ENCODE results near the gene TMEM17.

TMEM17 gene

GRCh38 chr2:62458671-62459081 is 47.3 kb downstream of the TMEM17 start:
- ATAC-seq: no peak
- TF ChIP-seq OSR1 (CRISPR knock-in tag; IDR thresholded peaks at IDR 0.05) (no peak), POU6F1 (CRISPR knock-in tag; IDR thresholded peaks at IDR 0.05; ENCODE audit: borderline replicate concordance, low read depth) (no peak), PPARA (CRISPR knock-in tag; IDR thresholded peaks at IDR 0.05; ENCODE audit: borderline replicate concordance) (no peak), ZC3H10 (CRISPR knock-in tag; IDR thresholded peaks at IDR 0.05) (no peak), CSDC2 (CRISPR knock-in tag; IDR thresholded peaks at IDR 0.05) (no peak), ZFP3 (CRISPR knock-in tag; IDR thresholded peaks at IDR 0.05) (no peak), TCF4 (CRISPR knock-in tag; IDR thresholded peaks at IDR 0.05; ENCODE audit: borderline replicate concordance) (no peak), ZNF565 (CRISPR knock-in tag; conservative IDR thresholded peaks at IDR 0.05; ENCODE audit: low read depth) (no peak), ARNTL (CRISPR knock-in tag; IDR thresholded peaks at IDR 0.05; ENCODE audit: borderline replicate concordance, low read depth) (no peak), ZNF8 (CRISPR knock-in tag; IDR thresholded peaks at IDR 0.05) (no peak), GLIS3 (CRISPR knock-in tag; IDR thresholded peaks at IDR 0.05) (no peak), BACH2 (CRISPR knock-in tag; IDR thresholded peaks at IDR 0.05; ENCODE audit: borderline replicate concordance) (no peak)

- ATAC-seq: no peak
- TF ChIP-seq POU6F1 (CRISPR knock-in tag; IDR thresholded peaks at IDR 0.05; ENCODE audit: borderline replicate concordance, low read depth) (no peak), ARNTL (CRISPR knock-in tag; IDR thresholded peaks at IDR 0.05; ENCODE audit: borderline replicate concordance, low read depth) (no peak), ZFP3 (CRISPR knock-in tag; IDR thresholded peaks at IDR 0.05) (no peak), CSRNP3 (CRISPR knock-in tag; IDR thresholded peaks at IDR 0.05) (no peak), ZNF8 (CRISPR knock-in tag; IDR thresholded peaks at IDR 0.05) (no peak), GLIS3 (CRISPR knock-in tag; IDR thresholded peaks at IDR 0.05) (no peak), TCF4 (CRISPR knock-in tag; IDR thresholded peaks at IDR 0.05; ENCODE audit: borderline replicate concordance) (no peak), PPARA (CRISPR knock-in tag; IDR thresholded peaks at IDR 0.05; ENCODE audit: borderline replicate concordance) (no peak), ZNF565 (CRISPR knock-in tag; conservative IDR thresholded peaks at IDR 0.05; ENCODE audit: low read depth) (no peak), ZNF70 (CRISPR knock-in tag; IDR thresholded peaks at IDR 0.05) (no peak), SNAI2 (CRISPR knock-in tag; IDR thresholded peaks at IDR 0.05) (no peak), RARB (CRISPR knock-in tag; IDR thresholded peaks at IDR 0.05) (no peak), CSDC2 (CRISPR knock-in tag; IDR thresholded peaks at IDR 0.05) (no peak), ESRRG (CRISPR knock-in tag; IDR thresholded peaks at IDR 0.05) (no peak), BACH2 (CRISPR knock-in tag; IDR thresholded peaks at IDR 0.05; ENCODE audit: borderline replicate concordance) (no peak), ISL1 (CRISPR knock-in tag; IDR thresholded peaks at IDR 0.05) (no peak), TSHZ2 (CRISPR knock-in tag; IDR thresholded peaks at IDR 0.05) (no peak)
These were observed 47.8 kb downstream of the TMEM17 start for GRCh38 chr2:62458206-62458641.

- no peak for TF ChIP-seq PPARA (CRISPR knock-in tag; IDR thresholded peaks at IDR 0.05; ENCODE audit: borderline replicate concordance)
- TF ChIP-seq BACH2 (CRISPR knock-in tag; IDR thresholded peaks at IDR 0.05; ENCODE audit: borderline replicate concordance): no peak
- TF ChIP-seq ARNTL (CRISPR knock-in tag; IDR thresholded peaks at IDR 0.05; ENCODE audit: borderline replicate concordance, low read depth): no peak
- no peak for TF ChIP-seq SNAI2 (CRISPR knock-in tag; IDR thresholded peaks at IDR 0.05)
- ATAC-seq: no peak; the same call in 2 of the 3 replicates
These were observed 48.4 kb downstream of the TMEM17 start for GRCh38 chr2:62457556-62457955.
